IMR-90 (cell line): ENCODE results near the gene PDIA4. TPM values are rescaled to one million over a fixed set of nuclear protein-coding genes. Genes with fewer than 3 reads are reported as not detected.

Experiments used
- ATAC-seq: fragments of 200-7000 bp; cut with Tn5 transposase; 2 replicates; pipeline ENCODE4 v1.9.1; 2020; ENCODE audit warnings: low read depth, mild to moderate bottlenecking, moderate library complexity
- BruUV-seq: library from RNA; stranded (reverse); fragments of 400-500 nt; replicated peaks from 2 replicates; lab custom pipeline; 2021; lab: Mats Ljungman, UMichigan
- CTCF ChIA-PET: fragments of 300-600 bp; formaldehyde crosslinking; extraction: SDS; loops from one replicate; lab custom pipeline; 2021; ENCODE audit warnings: antibody characterized with exemption; lab: Yijun Ruan, JAX
- POLR2A ChIA-PET: fragments of 300-600 bp; sonication (Branson Sonifier 250); formaldehyde crosslinking; loops from one replicate; lab custom pipeline; 2022; ENCODE audit warnings: antibody characterized with exemption; ENCODE audit not compliant: unreplicated experiment; lab: Charles Lee
- DNase-seq: peaks from one replicate; pipeline ENCODE4 v3.0.0; 2013
- H2AFZ ChIP-seq: replicated peaks from 2 replicates; pipeline ENCODE3; 2013; ENCODE audit warnings: low read length, mild to moderate bottlenecking; ENCODE audit not compliant: poor library complexity
- H2AK5ac ChIP-seq: 2 replicates; pipeline ENCODE4 v1.6.1; 2013; ENCODE audit warnings: low read depth, low read length, inconsistent platforms
- H2AK9ac ChIP-seq: replicated peaks from 2 replicates; pipeline ENCODE3; 2013; ENCODE audit warnings: mild to moderate bottlenecking, low read depth, low read length, moderate library complexity; ENCODE audit not compliant: poor library complexity
- H2BK120ac ChIP-seq: 2 replicates; pipeline ENCODE4 v1.6.1; 2013; ENCODE audit warnings: low read depth, low read length, inconsistent platforms
- H2BK15ac ChIP-seq: 3 replicates; pipeline ENCODE4 v1.6.1; 2013; ENCODE audit warnings: low read depth, low read length, inconsistent platforms
- H2BK20ac ChIP-seq: 2 replicates; pipeline ENCODE4 v1.6.1; 2013; ENCODE audit warnings: low read depth, mild to moderate bottlenecking, inconsistent platforms, low read length, moderate library complexity
- H2BK5ac ChIP-seq: 2 replicates; pipeline ENCODE4 v1.6.1; 2013; ENCODE audit warnings: mild to moderate bottlenecking, low read depth, low read length, inconsistent platforms; ENCODE audit not compliant: poor library complexity, severe bottlenecking
- H3K14ac ChIP-seq: replicated peaks from 2 replicates; pipeline ENCODE4 v1.6.1; 2013; ENCODE audit warnings: low read depth, low read length, inconsistent platforms
- H3K18ac ChIP-seq: 2 replicates; pipeline ENCODE4 v1.6.1; 2013; ENCODE audit warnings: low read depth, low read length, control low read depth
- H3K23ac ChIP-seq: 2 replicates; pipeline ENCODE4 v1.6.1; 2013; ENCODE audit warnings: low read depth, low read length, inconsistent platforms
- H3K27ac ChIP-seq: 2 replicates; pipeline ENCODE4 v1.5.1; 2013; ENCODE audit warnings: mild to moderate bottlenecking, control low read depth, low read length; ENCODE audit not compliant: insufficient read depth
- H3K27me3 ChIP-seq: 2 replicates; pipeline ENCODE4 v1.6.1; 2013; ENCODE audit warnings: low read length; ENCODE audit not compliant: control insufficient read depth, insufficient read depth
- H3K36me3 ChIP-seq: 2 replicates; pipeline ENCODE4 v1.6.1; 2013; ENCODE audit warnings: low read length, mixed read lengths; ENCODE audit not compliant: control insufficient read depth, insufficient read depth
- H3K4ac ChIP-seq: 2 replicates; pipeline ENCODE4 v1.6.1; 2013; ENCODE audit warnings: low read depth, low read length, inconsistent platforms
- H3K4me1 ChIP-seq: 2 replicates; pipeline ENCODE4 v1.6.1; 2013; ENCODE audit warnings: low read length, mixed read lengths; ENCODE audit not compliant: control insufficient read depth, insufficient read depth
- H3K4me2 ChIP-seq: 2 replicates; pipeline ENCODE4 v1.6.1; 2013; ENCODE audit warnings: low read depth, mild to moderate bottlenecking, control low read depth, low read length, moderate library complexity
- H3K4me3 ChIP-seq: 2 replicates; pipeline ENCODE4 v1.5.1; 2013; ENCODE audit warnings: low read depth, mild to moderate bottlenecking, control low read depth, low read length, moderate library complexity; ENCODE audit not compliant: insufficient read depth
- H3K56ac ChIP-seq: 2 replicates; pipeline ENCODE4 v1.6.1; 2013; ENCODE audit warnings: low read length, inconsistent platforms; ENCODE audit not compliant: insufficient read depth; ENCODE audit errors: extremely low read depth
- H3K79me1 ChIP-seq, 2 experiments: 2 replicates each; pipeline ENCODE4 v1.6.1; 2013; ENCODE audit warnings: low read length in 2 of 2, inconsistent platforms in 1 of 2, low read depth in 1 of 2
- H3K9ac ChIP-seq: 2 replicates; pipeline ENCODE4 v1.6.1; 2013; ENCODE audit warnings: low read depth, low read length, control low read depth
- H3K9me1 ChIP-seq: 2 replicates; pipeline ENCODE4 v1.6.1; 2013; ENCODE audit warnings: low read length, inconsistent platforms; ENCODE audit not compliant: insufficient read depth
- H3K9me3 ChIP-seq: 2 replicates; pipeline ENCODE4 v1.6.1; 2013; ENCODE audit warnings: low read length; ENCODE audit not compliant: control insufficient read depth, insufficient read depth
- H4K20me1 ChIP-seq: 2 replicates; pipeline ENCODE4 v1.6.1; 2013; ENCODE audit warnings: low read length, inconsistent platforms; ENCODE audit not compliant: insufficient read depth
- H4K5ac ChIP-seq: 2 replicates; pipeline ENCODE4 v1.6.1; 2013; ENCODE audit warnings: mild to moderate bottlenecking, low read depth, low read length, control low read depth
- H4K8ac ChIP-seq, 2 experiments: 2 replicates each; pipeline ENCODE4 v1.6.1; 2013; ENCODE audit warnings: low read depth in 2 of 2, low read length in 2 of 2, control low read depth in 1 of 2, inconsistent platforms in 1 of 2
- H4K91ac ChIP-seq: 2 replicates; pipeline ENCODE4 v1.6.1; 2013; ENCODE audit warnings: low read depth, low read length, inconsistent platforms; ENCODE audit not compliant: insufficient read depth
- RFX5 ChIP-seq: IDR thresholded peaks from 2 replicates; pipeline ENCODE4 v1.8.0; 2012; ENCODE audit warnings: low read depth, mild to moderate bottlenecking, low read length, moderate library complexity
- WGBS, 2 experiments: methylation state at CpG; one replicate each; pipeline versions ENCODE4 v1.1.5 to v1.1.7; 2013; ENCODE audit warnings: missing lambda C conversion rate in 2 of 2; ENCODE audit not compliant: insufficient read length in 1 of 2; ENCODE audit errors: extremely low coverage in 2 of 2; 5-methylcytosine and 5-hydroxymethylcytosine counted together
- dilution Hi-C: fragments of 300-500 bp; cut with HindIII; formaldehyde crosslinking; loops from one replicate; pipeline ENCODE4 v1.14.3; 2018; ENCODE audit warnings: low sequenced_read_pairs; ENCODE audit not compliant: unreplicated experiment
- in situ Hi-C: fragments of 300-500 bp; cut with MboI; formaldehyde crosslinking; loops from 3 replicates; pipeline ENCODE4 v1.14.3; 2019; ENCODE audit warnings: low sequenced_read_pairs, inconsistent platforms, mixed read lengths
- intact Hi-C: fragments of 100-400 bp; cut with micrococcal nuclease; formaldehyde crosslinking; loops from 2 replicates; pipeline ENCODE4 v1.10.0; 2022
- polyA plus RNA-seq, 3 experiments: library from polyadenylated mRNA; depleted of rRNA; stranded (reverse); fragments of >200 nt; gene quantifications; 2 replicates each; pipeline ENCODE4 v1.2.3, GENCODE V29; 2012; ENCODE audit warnings: low replicate concordance in 1 of 3
- total RNA-seq: library from RNA; depleted of rRNA; stranded (reverse); fragments of >200 nt; gene quantifications from 2 replicates; pipeline ENCODE4 v1.2.3, GENCODE V29; 2012

PDIA4 gene
- total and polyA plus RNA-seq, 2 of the 4 experiments (the other 2 are of a cell fraction) = 241 to 304 TPM

- Histone ChIP-seq H2AK9ac (no peak overlapping the region), H3K23ac (no peak overlapping the region), H3K56ac (no peak overlapping the region), H3K4me3 (no peak overlapping the region), H2BK20ac (no peak overlapping the region), H3K18ac (no peak overlapping the region), H3K4me1 (peaks cover 1% of the 10 kb centered on the region; the same call in 1 of the 2 replicates), H3K27me3 (no peaks in the 10 kb centered on the region), H4K91ac (no peak overlapping the region), H3K9ac (no peak overlapping the region), H2BK120ac (no peak overlapping the region), H3K14ac (no peak overlapping the region), H3K4me2 (peak overlapping the region; percentile 4; the same call in 1 of the 2 replicates), H3K36me3 (no peaks in the 10 kb centered on the region), H4K20me1 (peaks cover 2% of the 10 kb centered on the region; the same call in 1 of the 2 replicates), H3K9me1 (peaks cover 5% of the 10 kb centered on the region; the same call in 1 of the 2 replicates), H3K9me3 (no peaks in the 10 kb centered on the region), H2BK5ac (no peak overlapping the region), H3K79me1 (no peaks in the 10 kb centered on the region), H2AFZ (no peak overlapping the region), H2AK5ac (no peak overlapping the region), H2BK15ac (no peak overlapping the region), H3K4ac (no peak overlapping the region), H4K8ac (no peak overlapping the region), H3K27ac (no peak overlapping the region), H4K5ac (no peak overlapping the region)
- intact Hi-C loops = loop anchor here (1.0 to 5.0 kb wide), 2 partner anchors 42 to 81 kb away; partner anchors contain the start of gene PDIA4
- ChIA-PET CTCF (no interaction called here), POLR2A (no interaction called here)
- dilution Hi-C loops = no loop called here
- ATAC-seq (no peak), DNase-seq (no peak)
- in situ Hi-C loops = no loop called here
- no CpG with 5 or more reads among the region's 1 CpG for WGBS, 2 experiments
- no peak for TF ChIP-seq RFX5
- BruUV-seq = no TSS peak
These were observed 41.6 kb downstream of the PDIA4 start for GRCh38 chr7:148986742-148987009.
